B cell (primary cell): ENCODE results near the gene TMEM231.

ENCODE experiments used
- CTCF ChIP-seq: fragments of 200-600 bp; IDR thresholded peaks from one replicate; pipeline ENCODE4 v1.8.0; 2022; ENCODE audit warnings: antibody characterized with exemption, mild to moderate bottlenecking
- EZH2 ChIP-seq: IDR thresholded peaks from 2 replicates; pipeline ENCODE4 v1.6.1; 2012; ENCODE audit warnings: borderline replicate concordance, low read depth, mild to moderate bottlenecking, moderate library complexity, low read length; ENCODE audit not compliant: insufficient read depth, poor library complexity, severe bottlenecking

DNA sequence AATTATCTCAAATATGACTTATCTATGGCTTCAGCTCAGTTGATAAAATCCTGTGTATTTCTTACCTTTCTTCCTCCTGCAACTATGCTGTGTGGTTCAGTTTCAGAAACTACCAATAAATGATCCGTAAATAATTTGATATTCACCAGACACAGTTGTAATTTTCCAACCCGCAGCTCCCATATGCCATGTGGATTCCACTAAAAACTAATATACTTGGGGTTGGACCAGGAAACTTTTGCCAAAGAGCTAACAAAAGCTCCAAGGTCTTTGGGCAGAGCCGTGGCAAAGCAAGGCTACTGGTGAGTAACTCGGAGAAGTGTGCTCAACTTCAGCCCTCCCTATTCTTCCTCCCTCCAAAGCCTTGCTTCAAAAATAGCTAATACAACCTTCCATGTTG lies 58.5 kb downstream of the TMEM231 start:
- TF ChIP-seq CTCF (no peak), EZH2 (no peak)
